ENCODE results near the gene KLHL17. TPM values are rescaled to one million over a fixed set of nuclear protein-coding genes. Genes with fewer than 3 reads are reported as not detected.

The KLHL17 gene
- total and polyA plus RNA-seq, 10 of the 15 experiments (the other 5 are each of a cell fraction or from before 2014, with no cell fraction given) = 0.03 to 30.6 (median 5.3) TPM

- Histone ChIP-seq H3K4me2 (ENCODE audit: control insufficient read depth, insufficient read depth) (no peak overlapping the region), H3K4me3 (no peak overlapping the region), H3K9ac (ENCODE audit: control insufficient read depth, insufficient read depth, low read length) (no peak overlapping the region), H3K27ac (ENCODE audit: control insufficient read depth, insufficient read depth) (no peak overlapping the region), H3K9me3 (replicated peaks; ENCODE audit: control insufficient read depth, insufficient read depth, low read length) (no peaks in the 10 kb centered on the region), H3K27me3 (replicated peaks in 1 of 2; ENCODE audit: control insufficient read depth in 2 of 2, insufficient read depth in 2 of 2, low read length in 1 of 2) (peaks cover 6 to 8% of the 10 kb centered on the region in 2 experiments), H3K79me2 (ENCODE audit: control insufficient read depth, insufficient read depth, low read length) (no peaks in the 10 kb centered on the region), H3K4me1 (ENCODE audit: control insufficient read depth, insufficient read depth, low read length) (peaks cover 7% of the 10 kb centered on the region; the same call in 1 of the 2 replicates), H2AFZ (ENCODE audit: control insufficient read depth, low read depth, low read length) (no peak overlapping the region), H4K20me1 (ENCODE audit: control insufficient read depth, insufficient read depth) (no peaks in the 10 kb centered on the region), H3K36me3 (ENCODE audit: control insufficient read depth in 2 of 2, insufficient read depth in 2 of 2, low read length in 1 of 2) (peaks cover 9 to 15% of the 10 kb centered on the region in 2 experiments)
- DNase-seq (ENCODE audit: low read depth, low spot score) (no peak), ATAC-seq (no peak), FAIRE-seq (no peak)
- WGBS (ENCODE audit: insufficient coverage, insufficient replicate concordance, low lambda C conversion rate, missing lambda C conversion rate) = 77% methylated on average over 28 of the region's 28 CpGs
- intact Hi-C loops (cut with micrococcal nuclease; ENCODE audit: unreplicated experiment) (loop anchor here (5.0 kb wide), 1 partner anchor 37 kb away; no protein-coding TSS in a partner anchor), in situ Hi-C loops (cut with MboI) (no loop called here)
- SMC1A ChIA-PET (ENCODE audit: uncharacterized antibody, unreplicated experiment) = no interaction called here
- CTCF ChIA-PET = no interaction called here
- no peak for TF ChIP-seq DPF2 (IDR thresholded peaks at IDR 0.05)
- no peak for TF ChIP-seq POLR2AphosphoS2 (IDR thresholded peaks at IDR 0.05; ENCODE audit: low read depth, low read length)
- TF ChIP-seq TBL1XR1 (IDR thresholded peaks at IDR 0.05; ENCODE audit: low read depth, low read length) = no peak
- no peak for TF ChIP-seq PAX5 (IDR thresholded peaks at IDR 0.05; ENCODE audit: borderline replicate concordance, low read depth, low read length)
- TF ChIP-seq, protein P1, sequence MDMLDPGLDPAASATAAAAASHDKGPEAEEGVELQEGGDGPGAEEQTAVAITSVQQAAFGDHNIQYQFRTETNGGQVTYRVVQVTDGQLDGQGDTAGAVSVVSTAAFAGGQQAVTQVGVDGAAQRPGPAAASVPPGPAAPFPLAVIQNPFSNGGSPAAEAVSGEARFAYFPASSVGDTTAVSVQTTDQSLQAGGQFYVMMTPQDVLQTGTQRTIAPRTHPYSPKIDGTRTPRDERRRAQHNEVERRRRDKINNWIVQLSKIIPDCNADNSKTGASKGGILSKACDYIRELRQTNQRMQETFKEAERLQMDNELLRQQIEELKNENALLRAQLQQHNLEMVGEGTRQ (IDR thresholded peaks at IDR 0.05; ENCODE audit: borderline replicate concordance, low read depth, low read length) = no peak
- no peak for TF ChIP-seq ZSCAN29 (IDR thresholded peaks at IDR 0.05)
- TF ChIP-seq ZBTB11 (CRISPR knock-in tag; IDR thresholded peaks at IDR 0.05) = no peak
- no peak for TF ChIP-seq JUND (IDR thresholded peaks at IDR 0.05; ENCODE audit: low read depth, low read length)
- TF ChIP-seq CHD4 (IDR thresholded peaks at IDR 0.05) = no peak
- no peak for TF ChIP-seq BRCA1 (IDR thresholded peaks at IDR 0.05; ENCODE audit: low read depth, low read length)
- TF ChIP-seq ZNF274 (IDR thresholded peaks at IDR 0.05; ENCODE audit: insufficient read depth, insufficient read length) = no peak
- no peak for TF ChIP-seq ETV6 (conservative IDR thresholded peaks at IDR 0.05 in 1 of 2, IDR thresholded peaks at IDR 0.05 in 1 of 2; ENCODE audit: borderline replicate concordance in 1 of 2, low read depth in 1 of 2)
- no peak for TF ChIP-seq EZH2 (IDR thresholded peaks at IDR 0.05; ENCODE audit: borderline replicate concordance, control insufficient read depth, low read depth, low read length)
- TF ChIP-seq ZNF24 (IDR thresholded peaks at IDR 0.05) = no peak
- TF ChIP-seq ATF7 (IDR thresholded peaks at IDR 0.05; ENCODE audit: low read depth) = no peak
- TF ChIP-seq RAD51 (IDR thresholded peaks at IDR 0.05) = no peak
- no peak for TF ChIP-seq NRF1 (conservative IDR thresholded peaks at IDR 0.05; ENCODE audit: low read depth, low read length)
- TF ChIP-seq, protein P2, sequence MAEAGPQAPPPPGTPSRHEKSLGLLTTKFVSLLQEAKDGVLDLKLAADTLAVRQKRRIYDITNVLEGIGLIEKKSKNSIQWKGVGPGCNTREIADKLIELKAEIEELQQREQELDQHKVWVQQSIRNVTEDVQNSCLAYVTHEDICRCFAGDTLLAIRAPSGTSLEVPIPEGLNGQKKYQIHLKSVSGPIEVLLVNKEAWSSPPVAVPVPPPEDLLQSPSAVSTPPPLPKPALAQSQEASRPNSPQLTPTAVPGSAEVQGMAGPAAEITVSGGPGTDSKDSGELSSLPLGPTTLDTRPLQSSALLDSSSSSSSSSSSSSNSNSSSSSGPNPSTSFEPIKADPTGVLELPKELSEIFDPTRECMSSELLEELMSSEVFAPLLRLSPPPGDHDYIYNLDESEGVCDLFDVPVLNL (IDR thresholded peaks at IDR 0.05; ENCODE audit: low read depth, low read length) = no peak
- TF ChIP-seq HCFC1 (IDR thresholded peaks at IDR 0.05; ENCODE audit: low read length) = no peak
- BruUV-seq (replicated peaks) = TSS peak; percentile 60
- RAD21 ChIA-PET (ENCODE audit: unreplicated experiment) = no interaction called here
- POLR2A ChIA-PET = no interaction called here
Measured at GRCh38 chr1:944341-945325, 15.8 kb upstream of the KLHL17 start.
